NCI-H2107 treated with DMSO at 0.1 percent for 48 hours (cell line): Measurements from ENCODE around the gene MORF4L2.

Source experiments
- DNase-seq: peaks from one replicate; lab custom pipeline; 2025; ENCODE audit not compliant: unreplicated experiment; lab: John Stamatoyannopoulos, UW

MORF4L2 gene

DNA sequence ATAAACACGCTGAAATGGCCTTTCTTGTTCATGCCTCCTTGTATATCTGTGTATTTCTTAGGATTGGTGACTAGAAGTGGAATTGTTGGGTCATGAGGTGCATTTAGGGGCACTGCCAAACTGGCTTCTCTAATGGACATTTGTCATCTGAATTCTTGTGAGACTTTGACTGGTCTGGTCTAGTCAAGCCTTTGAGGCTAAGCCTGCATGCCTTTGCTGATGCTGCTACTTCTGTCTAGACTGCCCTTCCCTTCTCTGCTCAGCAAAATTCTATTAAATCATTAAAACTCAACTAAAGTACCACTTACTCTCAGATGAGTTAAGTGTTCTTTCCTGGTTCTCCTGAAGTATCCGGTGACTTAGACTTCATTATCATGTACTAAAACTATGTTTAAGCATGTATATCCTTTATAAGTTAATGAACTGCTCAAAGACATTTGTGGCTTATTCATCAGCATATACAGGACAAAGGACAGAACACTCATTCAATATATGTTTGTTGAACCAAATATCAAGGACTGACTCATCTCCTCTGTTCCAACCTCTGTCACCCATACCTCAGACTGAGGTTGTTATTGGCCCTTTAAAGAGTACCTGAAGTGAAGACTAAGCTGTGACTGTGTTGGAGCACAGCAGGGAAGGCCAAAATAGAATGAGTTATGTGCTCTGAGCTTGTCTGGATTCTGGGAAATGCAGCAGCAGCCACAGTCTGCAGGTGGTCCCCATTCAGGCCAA lies 48.7 kb downstream of the MORF4L2 start:
- no peak for DNase-seq

DNA sequence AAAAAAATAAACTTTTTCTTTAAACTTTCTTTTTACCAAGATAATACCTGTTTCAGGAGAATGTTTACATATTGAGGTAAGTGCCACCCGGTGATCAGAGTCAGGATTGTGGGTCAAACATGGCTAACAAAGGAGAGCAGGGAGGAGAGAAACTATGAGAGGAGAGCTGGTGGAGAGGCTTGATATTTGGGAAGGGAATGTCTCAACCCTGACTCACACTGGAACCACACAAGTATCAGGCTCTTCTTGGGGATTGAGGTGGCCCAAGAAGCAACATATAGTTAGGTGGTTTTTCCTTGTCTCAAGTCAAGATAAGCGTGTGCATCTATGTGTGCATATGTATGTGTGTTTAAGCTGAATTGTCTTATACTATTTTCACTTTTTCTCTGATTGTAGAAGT lies 51.1 kb downstream of the MORF4L2 start:
- DNase-seq: no peak

DNA sequence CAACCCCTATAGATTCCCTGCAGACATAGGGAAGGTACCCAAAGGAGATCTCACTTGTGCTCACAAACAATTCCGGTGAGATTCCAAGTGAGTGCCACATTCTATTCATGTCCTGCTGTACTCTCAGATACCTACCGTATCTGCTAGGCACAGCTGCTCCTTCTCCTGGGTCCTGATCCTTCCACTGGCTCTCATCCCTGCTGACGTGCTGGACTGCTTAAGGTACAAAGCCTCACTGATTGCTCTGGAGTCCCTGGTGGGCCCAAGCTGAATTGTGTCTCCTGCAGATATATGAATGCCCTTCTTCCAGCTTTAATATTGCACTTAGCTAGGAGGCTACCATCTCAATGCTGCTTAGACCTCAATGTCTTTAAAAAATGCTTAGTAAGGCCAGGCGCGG lies 55.4 kb downstream of the MORF4L2 start:
- DNase-seq: no peak

DNA sequence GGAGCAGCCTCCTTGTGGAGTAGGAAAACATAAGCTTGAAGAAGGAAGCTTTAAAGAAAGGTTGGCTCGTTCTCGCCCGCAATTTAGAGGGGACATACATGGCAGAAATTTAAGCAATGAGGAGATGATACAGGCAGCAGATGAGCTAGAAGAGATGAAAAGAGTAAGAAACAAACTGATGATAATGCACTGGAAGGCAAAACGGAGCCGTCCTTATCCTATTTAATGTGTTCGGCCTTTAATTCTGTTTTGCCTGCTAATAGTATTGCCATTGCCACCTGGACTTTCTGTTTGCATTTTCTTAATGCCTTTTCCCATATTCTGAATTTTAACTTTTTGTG lies 56.4 kb downstream of the MORF4L2 start:
- DNase-seq: no peak

DNA sequence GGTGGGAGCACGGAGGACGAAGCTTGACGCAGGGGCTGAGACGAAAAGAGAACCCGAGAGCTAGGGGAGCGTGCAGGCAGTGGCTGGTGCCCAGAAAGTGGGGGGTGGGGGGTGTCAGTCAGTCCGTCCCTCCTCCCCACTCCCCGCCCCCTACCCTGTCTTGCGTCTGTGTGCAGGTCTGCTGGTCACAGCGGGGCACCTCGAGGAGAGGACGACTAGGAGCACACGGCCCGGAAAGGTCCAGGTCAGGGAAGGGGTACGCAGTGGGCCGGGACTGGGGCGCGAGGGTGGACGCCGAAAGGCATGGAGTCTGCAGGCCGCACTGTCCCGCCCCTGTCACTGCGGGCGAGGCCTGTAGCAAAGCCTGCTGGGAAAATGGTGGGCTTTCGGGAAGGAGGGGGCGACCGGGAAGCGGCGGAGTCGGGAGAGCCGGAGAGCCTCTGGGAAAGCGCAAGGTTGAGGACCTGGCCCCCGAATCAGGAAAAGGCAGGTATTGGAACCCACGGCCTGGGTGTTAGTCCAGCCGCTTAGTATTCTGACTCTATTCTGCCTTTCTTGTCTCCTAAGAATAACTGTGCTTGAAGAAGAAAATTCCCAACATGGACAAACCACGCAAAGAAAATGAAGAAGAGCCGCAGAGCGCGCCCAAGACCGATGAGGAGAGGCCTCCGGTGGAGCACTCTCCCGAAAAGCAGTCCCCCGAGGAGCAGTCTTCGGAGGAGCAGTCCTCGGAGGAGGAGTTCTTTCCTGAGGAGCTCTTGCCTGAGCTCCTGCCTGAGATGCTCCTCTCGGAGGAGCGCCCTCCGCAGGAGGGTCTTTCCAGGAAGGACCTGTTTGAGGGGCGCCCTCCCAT lies 57.0 kb downstream of the MORF4L2 start:
- DNase-seq: peak; percentile 40

DNA sequence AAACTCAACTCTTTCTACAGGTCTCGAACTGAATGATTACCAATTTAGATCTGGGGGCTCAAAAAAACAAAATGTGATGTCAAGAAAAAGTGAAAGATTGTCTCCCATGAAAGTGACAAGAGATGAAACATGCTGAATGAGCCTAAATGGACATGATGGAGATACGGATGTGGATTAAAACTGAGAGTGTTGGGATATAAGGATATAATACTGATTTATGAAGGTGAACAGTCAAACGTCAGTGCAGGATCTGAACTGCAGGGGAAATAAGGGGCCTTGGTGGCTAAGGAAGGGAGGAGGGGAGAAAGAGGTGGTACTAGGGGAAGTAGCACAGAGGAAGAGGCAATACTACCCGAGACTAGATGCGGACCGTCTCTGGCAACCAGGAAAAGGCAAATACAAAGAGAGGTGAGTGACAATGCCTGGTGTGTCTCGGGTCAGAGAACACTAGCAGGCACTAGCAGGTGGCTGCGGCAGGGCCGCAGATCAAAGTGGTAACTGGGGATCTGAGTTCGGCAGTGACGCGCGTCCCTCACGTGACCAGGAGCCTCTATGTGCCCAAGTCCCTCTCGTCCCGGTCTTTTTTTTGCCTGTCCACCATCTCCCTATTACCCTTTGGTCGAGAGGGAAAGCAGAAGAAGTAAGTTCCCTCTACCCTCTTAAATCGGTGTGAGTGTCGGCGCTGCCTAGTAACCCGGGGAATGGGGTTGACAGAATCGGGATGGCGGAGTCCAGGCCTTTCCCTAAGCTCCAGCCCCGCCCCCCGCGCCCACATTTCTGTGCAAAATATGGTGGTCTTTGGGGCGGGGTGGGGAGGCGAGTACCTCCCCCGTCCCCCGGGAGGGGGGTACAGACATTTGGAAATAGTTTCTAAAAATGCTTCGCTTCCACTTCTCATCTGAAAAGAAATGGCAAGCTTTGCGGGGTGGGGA lies 57.8 kb downstream of the MORF4L2 start, which contains the start of gene TCEAL1:
Gene TCEAL1 (plus strand): TSS at position 590 of the 932 bp plus-strand sequence. CDS start 942 bp downstream, outside the sequence.
- peak; percentile 81 for DNase-seq

DNA sequence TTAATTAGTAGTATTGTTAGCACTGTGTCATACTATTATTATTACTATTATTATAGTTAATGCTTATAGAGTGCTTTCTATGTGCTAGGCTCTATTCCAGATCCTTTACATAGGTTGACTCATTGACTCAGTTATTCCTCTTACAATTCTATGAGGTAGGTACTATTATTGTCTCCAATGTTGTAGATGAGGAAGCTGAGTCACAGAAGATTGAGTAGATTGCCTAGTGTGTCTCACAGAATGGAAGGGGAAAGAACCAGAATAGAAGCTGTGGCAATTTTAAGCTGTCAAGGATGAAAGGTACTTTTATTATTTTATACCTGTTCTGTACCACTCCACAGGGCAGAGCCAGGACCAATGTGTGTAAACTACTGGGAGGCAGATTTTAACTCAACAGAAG lies 59.6 kb downstream of the MORF4L2 start:
- DNase-seq: no peak
